Measurements from ENCODE around the gene MAGEB3.

MAGEB3 gene

GRCh38 chrX:30280428-30280827, 50.0 kb downstream of the MAGEB3 start:
- no peak for DNase-seq

- DNase-seq, result no peak
Measured at GRCh38 chrX:30282527-30282926, 52.1 kb downstream of the MAGEB3 start.

GRCh38 chrX:30283456-30284200, 53.2 kb downstream of the MAGEB3 start:
- no peak for DNase-seq

Measured in NCI-H1694 (cell line).